Activated CD8-positive, alpha-beta memory T cell treated with anti-CD3 and anti-CD28 coated beads for 36 hours (primary cell): ENCODE results near the gene TENM4. TPM values are rescaled to one million over a fixed set of nuclear protein-coding genes. Genes with fewer than 3 reads are reported as not detected.

Experiments used
- CTCF ChIA-PET: fragments of 350-600 bp; sonication (Branson Sonifier 250); formaldehyde crosslinking; loops from one replicate; lab custom pipeline; 2021; ENCODE audit warnings: antibody characterized with exemption; lab: Charles Lee
- POLR2A ChIA-PET: fragments of 350-600 bp; sonication (Branson Sonifier 250); formaldehyde crosslinking; loops from one replicate; lab custom pipeline; 2021; ENCODE audit warnings: antibody characterized with exemption; lab: Charles Lee
- total RNA-seq, 2 experiments: library from RNA; stranded (reverse); gene quantifications; one replicate each; pipeline ENCODE4 v1.2.3, GENCODE V29; 2021

TENM4 gene
- total RNA-seq, 2 experiments from 2014 or later: not detected

GRCh38 chr11:78786746-78787145, 654.1 kb downstream of the TENM4 start:
- POLR2A ChIA-PET: no interaction called here
- CTCF ChIA-PET: no interaction called here

- CTCF ChIA-PET: no interaction called here
- POLR2A ChIA-PET: no interaction called here
Observed at GRCh38 chr11:78786086-78786485, 654.7 kb downstream of the TENM4 start.

- POLR2A ChIA-PET: no interaction called here
- CTCF ChIA-PET: no interaction called here
Observed at GRCh38 chr11:78784321-78785061, 656.3 kb downstream of the TENM4 start.

- POLR2A ChIA-PET: no interaction called here
- CTCF ChIA-PET: no interaction called here
Observed at GRCh38 chr11:78783846-78784245, 657.0 kb downstream of the TENM4 start.

- ChIA-PET POLR2A (no interaction called here), CTCF (no interaction called here)
Observed at GRCh38 chr11:78783301-78783700, 657.5 kb downstream of the TENM4 start.

GRCh38 chr11:78782725-78783124, 658.1 kb downstream of the TENM4 start:
- CTCF ChIA-PET: no interaction called here
- POLR2A ChIA-PET: no interaction called here

GRCh38 chr11:78780889-78781288, 659.9 kb downstream of the TENM4 start:
- ChIA-PET CTCF (no interaction called here), POLR2A (no interaction called here)

GRCh38 chr11:78773492-78773891, 667.3 kb downstream of the TENM4 start:
- ChIA-PET CTCF (no interaction called here), POLR2A (no interaction called here)

- ChIA-PET CTCF (no interaction called here), POLR2A (no interaction called here)
Observed at GRCh38 chr11:78773077-78773476, 667.8 kb downstream of the TENM4 start.

GRCh38 chr11:78772186-78772585, 668.6 kb downstream of the TENM4 start:
- CTCF ChIA-PET: no interaction called here
- POLR2A ChIA-PET: no interaction called here

- ChIA-PET CTCF (no interaction called here), POLR2A (no interaction called here)
Observed at GRCh38 chr11:78770931-78771330, 669.9 kb downstream of the TENM4 start.

- ChIA-PET CTCF (no interaction called here), POLR2A (no interaction called here)
Observed at GRCh38 chr11:78768971-78769370, 671.9 kb downstream of the TENM4 start.

GRCh38 chr11:78768345-78768744, 672.5 kb downstream of the TENM4 start:
- CTCF ChIA-PET: no interaction called here
- POLR2A ChIA-PET: no interaction called here

GRCh38 chr11:78767027-78767932, 673.5 kb downstream of the TENM4 start:
- CTCF ChIA-PET: no interaction called here

GRCh38 chr11:78764946-78765345, 675.9 kb downstream of the TENM4 start:
- CTCF ChIA-PET: interaction anchor here (0.6 kb wide), 1 partner anchor 103 kb away, joined by 3 read pairs; no protein-coding TSS in a partner anchor
- POLR2A ChIA-PET: no interaction called here

More at GRCh38 chr11:78767027-78767932, 673.5 kb downstream of the TENM4 start:
- POLR2A ChIA-PET: no interaction called here

GRCh38 chr11:78763664-78764063, 677.2 kb downstream of the TENM4 start:
- ChIA-PET POLR2A (no interaction called here), CTCF (no interaction called here)

- POLR2A ChIA-PET: no interaction called here
Observed at GRCh38 chr11:78762105-78762504, 678.7 kb downstream of the TENM4 start.

GRCh38 chr11:78759071-78759470, 681.8 kb downstream of the TENM4 start:
- ChIA-PET POLR2A (no interaction called here), CTCF (no interaction called here)

More at GRCh38 chr11:78762105-78762504, 678.7 kb downstream of the TENM4 start:
- CTCF ChIA-PET: no interaction called here

- CTCF ChIA-PET: no interaction called here
- POLR2A ChIA-PET: no interaction called here
Observed at GRCh38 chr11:78753297-78753696, 687.5 kb downstream of the TENM4 start.

GRCh38 chr11:78752494-78752893, 688.3 kb downstream of the TENM4 start:
- POLR2A ChIA-PET: no interaction called here
- CTCF ChIA-PET: no interaction called here
